Measurements from ENCODE around the gene CLIC1. TPM values are rescaled to one million over a fixed set of nuclear protein-coding genes. Genes with fewer than 3 reads are reported as not detected.

CLIC1 gene
- total and polyA plus RNA-seq, 7 donors: 20.6 to 85.9 (median 37.5) TPM

GRCh38 chr6:31744422-31744821, 8.1 kb upstream of the CLIC1 start:
- H3K27me3 ChIP-seq (ENCODE audit: insufficient read depth in 3 of 3, low read length in 2 of 3): no peaks in the 10 kb centered on the region
- ATAC-seq (no peak), DNase-seq (no peak)
- H3K36me3 ChIP-seq (ENCODE audit: insufficient read depth in 1 of 2, low read depth in 1 of 2): no peaks in the 10 kb centered on the region
- intact Hi-C loops (cut with DNase I): no loop called here
- no peak overlapping the region for H3K4me3 ChIP-seq
- 50 to 78% (median 65%) methylated on average over 1 of the region's 1 CpG for WGBS, 3 donors
- peaks cover 2% of the 10 kb centered on the region for H3K4me1 ChIP-seq
- TF ChIP-seq, protein P1, sequence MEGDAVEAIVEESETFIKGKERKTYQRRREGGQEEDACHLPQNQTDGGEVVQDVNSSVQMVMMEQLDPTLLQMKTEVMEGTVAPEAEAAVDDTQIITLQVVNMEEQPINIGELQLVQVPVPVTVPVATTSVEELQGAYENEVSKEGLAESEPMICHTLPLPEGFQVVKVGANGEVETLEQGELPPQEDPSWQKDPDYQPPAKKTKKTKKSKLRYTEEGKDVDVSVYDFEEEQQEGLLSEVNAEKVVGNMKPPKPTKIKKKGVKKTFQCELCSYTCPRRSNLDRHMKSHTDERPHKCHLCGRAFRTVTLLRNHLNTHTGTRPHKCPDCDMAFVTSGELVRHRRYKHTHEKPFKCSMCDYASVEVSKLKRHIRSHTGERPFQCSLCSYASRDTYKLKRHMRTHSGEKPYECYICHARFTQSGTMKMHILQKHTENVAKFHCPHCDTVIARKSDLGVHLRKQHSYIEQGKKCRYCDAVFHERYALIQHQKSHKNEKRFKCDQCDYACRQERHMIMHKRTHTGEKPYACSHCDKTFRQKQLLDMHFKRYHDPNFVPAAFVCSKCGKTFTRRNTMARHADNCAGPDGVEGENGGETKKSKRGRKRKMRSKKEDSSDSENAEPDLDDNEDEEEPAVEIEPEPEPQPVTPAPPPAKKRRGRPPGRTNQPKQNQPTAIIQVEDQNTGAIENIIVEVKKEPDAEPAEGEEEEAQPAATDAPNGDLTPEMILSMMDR (IDR thresholded peaks at IDR 0.05): no peak
- H3K27ac ChIP-seq: no peak overlapping the region
- H3K9me3 ChIP-seq: no peaks in the 10 kb centered on the region

GRCh38 chr6:31742894-31743293, 6.6 kb upstream of the CLIC1 start:
- DNase-seq (no peak), ATAC-seq (no peak)
- Histone ChIP-seq H3K4me1 (peaks cover 4% of the 10 kb centered on the region), H3K9me3 (no peaks in the 10 kb centered on the region), H3K27me3 (ENCODE audit: insufficient read depth in 3 of 3, low read length in 2 of 3) (no peaks in the 10 kb centered on the region), H3K36me3 (ENCODE audit: insufficient read depth in 1 of 2, low read depth in 1 of 2) (no peaks in the 10 kb centered on the region), H3K27ac (no peak overlapping the region), H3K4me3 (no peak overlapping the region)
- intact Hi-C loops (cut with DNase I): no loop called here
- WGBS, 3 donors: 85 to 91% (median 86%) methylated on average over 3 of the region's 3 CpGs
- TF ChIP-seq, protein P1 (IDR thresholded peaks at IDR 0.05): no peak

- Histone ChIP-seq H3K27me3 (ENCODE audit: insufficient read depth in 3 of 3, low read length in 2 of 3) (no peaks in the 10 kb centered on the region), H3K9me3 (no peaks in the 10 kb centered on the region), H3K36me3 (ENCODE audit: insufficient read depth in 1 of 2, low read depth in 1 of 2) (no peaks in the 10 kb centered on the region), H3K27ac (no peak overlapping the region), H3K4me1 (peaks cover 9% of the 10 kb centered on the region), H3K4me3 (no peak overlapping the region)
- TF ChIP-seq, protein P1 (IDR thresholded peaks at IDR 0.05): no peak
- no peak for ATAC-seq
- 69 to 85% (median 73%) methylated on average over 2 of the region's 2 CpGs for WGBS, 3 donors
- no peak for DNase-seq
- intact Hi-C loops (cut with DNase I): no loop called here
Observed at GRCh38 chr6:31741815-31742214, 5.5 kb upstream of the CLIC1 start.

DNA sequence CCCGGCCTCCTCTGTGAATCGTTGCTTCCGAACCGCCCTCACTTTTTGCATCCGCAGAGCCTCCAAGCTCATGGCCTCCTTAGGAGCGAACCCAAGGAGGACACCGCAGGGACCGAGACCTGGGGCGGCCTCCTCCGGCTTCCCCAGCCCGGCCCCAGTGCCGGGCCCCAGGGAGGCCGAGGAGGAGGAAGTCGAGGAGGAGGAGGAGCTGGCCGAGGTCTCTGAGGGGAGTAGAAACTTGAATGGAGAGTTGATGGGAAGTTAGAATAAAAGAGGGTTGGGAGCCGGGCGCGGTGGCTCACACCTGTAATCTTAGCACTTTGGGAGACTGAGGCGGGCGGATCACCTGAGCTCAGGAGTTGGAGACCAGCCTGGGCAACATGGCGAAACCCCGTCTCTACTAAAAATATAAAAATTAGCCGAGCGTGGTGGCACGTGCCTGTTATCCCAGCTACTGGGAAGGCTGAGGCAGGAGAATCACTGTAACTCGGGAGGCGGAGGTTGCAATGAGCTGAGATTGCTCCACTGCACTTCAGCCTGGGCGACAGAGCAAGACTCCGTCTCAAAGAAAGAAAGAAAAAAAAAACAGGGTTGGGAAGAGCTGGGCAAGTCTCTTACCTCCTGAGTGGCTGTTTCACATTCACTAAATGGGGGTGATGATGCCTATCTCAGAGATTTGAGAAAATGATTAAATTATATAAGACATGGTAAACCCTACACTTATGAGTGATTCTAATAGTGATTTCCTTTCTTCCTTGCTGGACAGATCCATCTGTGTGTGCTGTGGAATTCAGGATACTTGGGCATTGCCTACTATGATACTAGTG, 4.3 kb upstream of the CLIC1 start:
- WGBS, 3 donors: 20 to 22% (median 22%) methylated on average over 28 to 29 of the region's 29 CpGs
- Histone ChIP-seq H3K27ac (no peak overlapping the region), H3K4me1 (peaks cover 14% of the 10 kb centered on the region), H3K9me3 (no peaks in the 10 kb centered on the region), H3K27me3 (ENCODE audit: insufficient read depth in 3 of 3, low read length in 2 of 3) (no peaks in the 10 kb centered on the region), H3K36me3 (ENCODE audit: insufficient read depth in 1 of 2, low read depth in 1 of 2) (no peaks in the 10 kb centered on the region), H3K4me3 (peak overlapping the region; percentile 74)
- no peak for ATAC-seq
- DNase-seq: no peak
- intact Hi-C loops (cut with DNase I): no loop called here
- TF ChIP-seq, protein P1 (IDR thresholded peaks at IDR 0.05): no peak
